Right cardiac atrium (tissue), 5 donors: ENCODE measurements around the gene TPST1. TPM values are rescaled to one million over a fixed set of nuclear protein-coding genes. Genes with fewer than 3 reads are reported as not detected.
A peak's percentile ranks its signal among the peaks of the same experiment; 100 is the strongest.

Experiments
- ATAC-seq, 2 donors: fragments of 200-7000 bp; cut with Tn5 transposase; one replicate each; pipeline versions ENCODE4 v1.8.0 to v1.9.1; 2020; ENCODE audit warnings: moderate library complexity in 2 of 2, mild to moderate bottlenecking in 1 of 2
- DNase-seq, 3 donors: peaks; one replicate each; pipeline ENCODE4 v3.0.0-alpha.2; 2020
- H3K27ac ChIP-seq: one replicate; pipeline ENCODE4 v1.5.1; 2013; ENCODE audit warnings: mild to moderate bottlenecking, low read length, control low read depth, moderate library complexity
- H3K27me3 ChIP-seq: one replicate; pipeline ENCODE4 v1.6.1; 2013; ENCODE audit not compliant: control insufficient read depth, insufficient read depth
- H3K4me1 ChIP-seq: one replicate; pipeline ENCODE4 v1.6.1; 2013; ENCODE audit warnings: low read length; ENCODE audit not compliant: control insufficient read depth, insufficient read depth
- H3K4me3 ChIP-seq: one replicate; pipeline ENCODE4 v1.5.1; 2013; ENCODE audit warnings: low read length, control low read depth
- H3K9me3 ChIP-seq: one replicate; pipeline ENCODE4 v1.6.1; 2013; ENCODE audit warnings: low read length; ENCODE audit not compliant: control insufficient read depth
- WGBS: extraction: QIAGEN DNeasy Blood & Tissue Kit; methylation state at CpG from one replicate; pipeline ENCODE4 v1.1.7; 2013; 5-methylcytosine and 5-hydroxymethylcytosine counted together
- intact Hi-C, 4 donors: fragments of 100-400 bp; cut with DNase I; formaldehyde crosslinking; loops; one replicate each; pipeline versions ENCODE4 v1.11.0 to v1.14.0; 2022 to 2023
- polyA plus RNA-seq: library from polyadenylated mRNA; stranded (reverse); fragments of 200-250 nt; gene quantifications from one replicate; pipeline ENCODE4 v1.2.3, GENCODE V29; 2013
- total RNA-seq, 4 donors: library from RNA; stranded (reverse); fragmentation: NEBNext Ultra II Directional; extraction: Animal tissue kit (Norgen Biotek cat#: 25700); gene quantifications; one replicate each; pipeline ENCODE4 v1.2.1, GENCODE V29; 2021
- donor health status: healthy with polysubstance abuse.
- donor health status: DM: no; HTN: yes; CAD: no.
- donor health status: DM: no; HTN: no; CAD: no.
- donor health status: DM: no; HTN: yes; CAD: no; lungs with severe emphysema.
- donor health status: DM: yes; HTN: yes; CAD: no.

The TPST1 gene
- total and polyA plus RNA-seq, 5 donors: 5.1 to 9.9 (median 7.4) TPM

DNA sequence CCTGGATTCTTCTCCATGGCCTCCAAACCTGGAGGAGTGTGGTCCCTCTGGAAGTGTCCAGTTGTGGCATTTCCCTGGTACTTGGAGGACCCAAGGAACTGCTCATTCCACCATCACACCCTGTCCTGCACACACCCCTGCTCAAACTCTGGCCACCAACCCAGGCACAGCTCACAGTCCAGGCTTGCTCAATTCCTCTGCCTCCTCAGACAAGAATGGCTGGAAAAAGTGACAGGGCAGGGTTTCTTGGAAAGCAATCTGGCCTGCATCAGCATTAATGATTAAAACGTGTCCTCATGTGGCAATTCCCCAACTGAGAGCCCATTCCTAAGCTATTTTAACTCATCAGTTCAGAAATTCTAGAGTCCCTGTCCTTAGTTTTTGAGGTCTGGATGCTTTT is 17.2 kb upstream of the TPST1 start:
- no peaks in the 10 kb centered on the region for H3K27me3 ChIP-seq
- intact Hi-C loops: no loop called here
- H3K4me3 ChIP-seq: no peak overlapping the region
- no peak overlapping the region for H3K27ac ChIP-seq
- H3K9me3 ChIP-seq: no peaks in the 10 kb centered on the region
- no peaks in the 10 kb centered on the region for H3K4me1 ChIP-seq
- DNase-seq: peak in 2 of 3 donors; percentile 64 to 74
- WGBS: 25% methylated on average over 1 of the region's 1 CpG
- peak; percentile 74 to 76 for ATAC-seq

GRCh38 chr7:66188645-66189044 is 16.5 kb upstream of the TPST1 start:
- Histone ChIP-seq H3K4me3 (no peak overlapping the region), H3K4me1 (no peaks in the 10 kb centered on the region), H3K27ac (no peak overlapping the region), H3K9me3 (no peaks in the 10 kb centered on the region), H3K27me3 (no peaks in the 10 kb centered on the region)
- no peak for ATAC-seq
- DNase-seq: no peak
- WGBS: 91% methylated on average over 2 of the region's 2 CpGs
- intact Hi-C loops: no loop called here

GRCh38 chr7:66189695-66190503 is 15.2 kb upstream of the TPST1 start:
- H3K27me3 ChIP-seq: no peaks in the 10 kb centered on the region
- no peaks in the 10 kb centered on the region for H3K4me1 ChIP-seq
- H3K27ac ChIP-seq: no peak overlapping the region
- H3K9me3 ChIP-seq: no peaks in the 10 kb centered on the region
- DNase-seq (no peak), ATAC-seq (peak in 1 of 2 donors; percentile 41)
- 84% methylated on average over 7 of the region's 7 CpGs for WGBS
- H3K4me3 ChIP-seq: no peak overlapping the region
- intact Hi-C loops: no loop called here

- intact Hi-C loops: no loop called here
- WGBS: 68% methylated on average over 5 of the region's 5 CpGs
- H3K4me1 ChIP-seq: no peaks in the 10 kb centered on the region
- H3K4me3 ChIP-seq: no peak overlapping the region
- H3K27ac ChIP-seq: no peak overlapping the region
- no peaks in the 10 kb centered on the region for H3K27me3 ChIP-seq
- H3K9me3 ChIP-seq: no peaks in the 10 kb centered on the region
- DNase-seq (no peak), ATAC-seq (no peak)
Measured at GRCh38 chr7:66190504-66190857, 14.7 kb upstream of the TPST1 start.

DNA sequence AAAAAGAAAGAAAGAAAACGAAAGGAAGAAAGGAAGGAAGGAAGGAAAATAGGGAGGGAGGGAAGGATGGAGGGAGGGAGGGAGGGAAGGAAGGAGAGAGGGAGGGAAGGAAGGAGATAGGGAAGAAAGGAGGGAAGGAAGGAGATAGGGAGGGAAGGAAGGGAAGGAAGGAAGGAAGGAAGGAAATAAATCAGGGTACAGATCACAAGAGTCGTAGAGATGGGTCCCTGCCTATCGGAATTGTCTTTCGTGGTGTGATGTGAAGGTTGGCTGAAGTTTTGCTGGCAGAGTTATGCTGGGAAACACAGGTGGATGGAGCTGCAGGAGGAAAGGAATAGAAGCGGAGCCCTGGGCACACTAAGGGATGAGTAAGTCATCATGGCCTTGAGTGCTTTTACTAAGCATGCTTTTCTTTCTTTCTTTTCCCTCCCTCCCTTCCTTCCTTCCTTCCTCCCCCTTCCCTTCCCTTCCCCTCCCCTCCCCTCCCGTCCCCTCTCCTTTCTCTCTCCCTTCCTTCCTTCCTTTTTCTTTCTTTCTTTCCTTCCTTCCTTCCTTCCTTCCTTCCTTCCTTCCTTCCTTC is 11.9 kb upstream of the TPST1 start:
- H3K4me3 ChIP-seq: no peak overlapping the region
- no peaks in the 10 kb centered on the region for H3K9me3 ChIP-seq
- no peak overlapping the region for H3K27ac ChIP-seq
- no peak for DNase-seq
- H3K27me3 ChIP-seq: no peaks in the 10 kb centered on the region
- WGBS: 59% methylated on average over 6 of the region's 6 CpGs
- no peak for ATAC-seq
- H3K4me1 ChIP-seq: no peaks in the 10 kb centered on the region
- intact Hi-C loops: no loop called here

DNA sequence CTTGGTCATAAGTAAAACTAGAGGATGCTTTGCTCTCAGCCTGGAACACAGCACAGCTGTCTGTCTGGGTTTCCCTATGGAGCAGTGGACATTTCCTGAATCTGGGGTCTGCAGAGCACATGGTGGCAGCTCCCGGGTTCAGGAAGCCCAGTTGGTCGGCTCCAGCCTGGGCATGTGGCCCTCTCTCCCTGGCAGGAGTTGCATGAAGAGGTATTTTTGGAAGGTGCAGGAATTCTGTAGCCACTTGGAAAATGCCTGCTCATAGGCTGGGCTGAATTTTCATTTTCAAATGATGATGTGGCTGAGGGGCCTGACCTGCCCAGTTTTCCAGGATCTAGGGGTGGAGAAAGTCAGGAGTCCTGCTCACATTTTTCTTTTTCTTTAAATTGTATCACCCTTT is 6.7 kb upstream of the TPST1 start:
- H3K27me3 ChIP-seq: no peaks in the 10 kb centered on the region
- H3K4me1 ChIP-seq: no peaks in the 10 kb centered on the region
- peak; percentile 20 to 33 for ATAC-seq
- H3K4me3 ChIP-seq: no peak overlapping the region
- intact Hi-C loops: no loop called here
- WGBS: 18% methylated on average over 2 of the region's 2 CpGs
- H3K9me3 ChIP-seq: no peaks in the 10 kb centered on the region
- H3K27ac ChIP-seq: no peak overlapping the region
- no peak for DNase-seq

- WGBS: 85% methylated on average over 4 of the region's 4 CpGs
- Histone ChIP-seq H3K9me3 (no peaks in the 10 kb centered on the region), H3K4me1 (no peaks in the 10 kb centered on the region), H3K4me3 (no peak overlapping the region), H3K27me3 (no peaks in the 10 kb centered on the region), H3K27ac (no peak overlapping the region)
- DNase-seq: no peak
- ATAC-seq: no peak
- intact Hi-C loops: no loop called here
Measured at GRCh38 chr7:66198956-66199355, 6.2 kb upstream of the TPST1 start.

GRCh38 chr7:66202441-66202840 is 2.7 kb upstream of the TPST1 start:
- Histone ChIP-seq H3K4me1 (no peaks in the 10 kb centered on the region), H3K9me3 (no peaks in the 10 kb centered on the region), H3K4me3 (no peak overlapping the region), H3K27ac (no peak overlapping the region), H3K27me3 (no peaks in the 10 kb centered on the region)
- intact Hi-C loops: no loop called here
- ATAC-seq: no peak
- 65% methylated on average over 8 of the region's 8 CpGs for WGBS
- no peak for DNase-seq

GRCh38 chr7:66205741-66206090 is 582 bp downstream of the TPST1 start:
- intact Hi-C loops: no loop called here
- no peaks in the 10 kb centered on the region for H3K27me3 ChIP-seq
- no peaks in the 10 kb centered on the region for H3K9me3 ChIP-seq
- 3% methylated on average over 22 of the region's 22 CpGs for WGBS
- ATAC-seq: peak in 1 of 2 donors; percentile 11
- no peak overlapping the region for H3K27ac ChIP-seq
- no peak for DNase-seq
- H3K4me3 ChIP-seq: peak overlapping the region; percentile 80
- peaks cover under 1% of the 10 kb centered on the region for H3K4me1 ChIP-seq

DNA sequence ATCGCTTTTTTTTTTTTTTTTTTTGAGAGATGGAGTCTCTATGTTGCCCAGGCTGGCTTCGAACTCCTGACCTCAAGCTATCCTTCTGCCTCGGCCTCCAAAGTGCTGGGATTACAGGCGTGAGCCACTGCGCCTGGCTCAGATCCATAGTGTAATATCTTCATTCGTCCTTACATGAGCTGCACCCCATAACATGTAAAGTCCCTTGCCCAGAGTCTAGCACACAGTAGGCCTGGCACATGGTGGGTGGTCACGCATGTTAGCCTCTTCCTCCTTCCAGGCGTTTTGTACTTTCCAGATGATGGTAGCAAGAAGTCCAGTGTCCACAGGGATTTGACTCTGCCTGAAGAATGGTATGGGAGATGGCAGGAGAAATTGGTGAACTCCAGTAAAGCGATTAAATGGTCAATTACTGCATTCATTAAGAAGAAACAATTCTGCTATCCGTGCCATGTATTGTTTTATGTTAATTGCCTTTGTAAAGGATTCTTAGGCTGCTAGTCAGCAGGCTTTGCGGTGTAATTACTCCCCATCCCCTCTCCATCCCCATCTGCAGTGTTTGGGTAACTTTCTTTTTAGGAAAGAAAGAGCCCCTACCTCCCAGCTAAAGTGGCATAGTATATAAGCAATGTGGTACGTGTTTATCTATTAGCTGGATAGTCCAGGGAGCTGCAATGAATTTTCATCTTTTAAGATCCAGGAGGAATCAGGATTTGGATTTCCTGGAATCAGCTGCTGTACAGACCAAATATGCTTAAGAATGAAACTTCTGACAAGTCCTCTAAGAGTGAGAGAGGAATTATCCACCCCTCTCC is 1.2 kb downstream of the TPST1 start:
- DNase-seq: no peak
- Histone ChIP-seq H3K27me3 (no peaks in the 10 kb centered on the region), H3K27ac (no peak overlapping the region), H3K4me3 (peak overlapping the region; percentile 80), H3K4me1 (peaks cover 1% of the 10 kb centered on the region), H3K9me3 (no peaks in the 10 kb centered on the region)
- ATAC-seq: no peak
- intact Hi-C loops: no loop called here
- WGBS: 41% methylated on average over 12 of the region's 12 CpGs

GRCh38 chr7:66206934-66207240 is 1.8 kb downstream of the TPST1 start:
- Histone ChIP-seq H3K9me3 (no peaks in the 10 kb centered on the region), H3K27me3 (no peaks in the 10 kb centered on the region), H3K4me3 (peak overlapping the region; percentile 80), H3K27ac (peak overlapping the region; percentile 18), H3K4me1 (peaks cover 1% of the 10 kb centered on the region)
- intact Hi-C loops: no loop called here
- ATAC-seq (no peak), DNase-seq (no peak)
- 33% methylated on average over 5 of the region's 5 CpGs for WGBS
